Tibial nerve (tissue), 4 donors: ENCODE results near the gene SGPP1.

ENCODE experiments used
- CTCF ChIP-seq, 5 experiments: fragments of 200-600 bp in 3 of 5; fragments of 450-650 bp in 2 of 5; sonication (generic) in 3 of 5; IDR thresholded peaks; one replicate each; pipeline ENCODE4 v1.5.1; 2016 to 2019; ENCODE audit warnings: antibody characterized with exemption in 5 of 5, mild to moderate bottlenecking in 3 of 5, moderate library complexity in 2 of 5
- EP300 ChIP-seq, 2 donors: sonication (generic); formaldehyde crosslinking; IDR thresholded peaks; one replicate each; pipeline ENCODE4 v1.6.1; 2017; ENCODE audit warnings: antibody characterized with exemption in 2 of 2, mild to moderate bottlenecking in 1 of 2
- POLR2A ChIP-seq, 2 donors: fragments of 450-650 bp; IDR thresholded peaks; one replicate each; pipeline ENCODE4 v1.6.1; 2017; ENCODE audit warnings: antibody characterized with exemption in 2 of 2, mild to moderate bottlenecking in 2 of 2, moderate library complexity in 2 of 2

- TF ChIP-seq CTCF (IDR thresholded peaks at IDR 0.05) (peak; percentile 47 to 66 (median 60)), POLR2A (IDR thresholded peaks at IDR 0.05) (no peak), EP300 (IDR thresholded peaks at IDR 0.05) (no peak)
These were observed 42.4 kb upstream of the SGPP1 start for GRCh38 chr14:63770187-63770807.
